Peyer's patch (tissue), 4 donors: ENCODE results near the gene OBP2B.
"Not testable (repeated sequence)": the region's sequence is repeated elsewhere in the genome, so short reads cannot be mapped to it uniquely, and the experiment has no call there.

Experiments used
- POLR2A ChIP-seq, 2 donors: fragments of 450-650 bp; IDR thresholded peaks; one replicate each; pipeline ENCODE4 v1.5.1; 2017; ENCODE audit warnings: antibody characterized with exemption in 2 of 2, mild to moderate bottlenecking in 2 of 2, moderate library complexity in 2 of 2
- TF ChIP-seq, protein P1 (sequence below), 6 experiments: fragments of 450-650 bp in 4 of 6; fragments of 200-600 bp in 2 of 6; sonication (generic) in 1 of 6; IDR thresholded peaks; one replicate each; pipeline ENCODE4 v1.5.1; 2017 to 2019; ENCODE audit warnings: antibody characterized with exemption in 6 of 6, mild to moderate bottlenecking in 3 of 6, moderate library complexity in 1 of 6

GRCh38 chr9:133214276-133214675 is 5.2 kb upstream of the OBP2B start:
- TF ChIP-seq, protein P1, sequence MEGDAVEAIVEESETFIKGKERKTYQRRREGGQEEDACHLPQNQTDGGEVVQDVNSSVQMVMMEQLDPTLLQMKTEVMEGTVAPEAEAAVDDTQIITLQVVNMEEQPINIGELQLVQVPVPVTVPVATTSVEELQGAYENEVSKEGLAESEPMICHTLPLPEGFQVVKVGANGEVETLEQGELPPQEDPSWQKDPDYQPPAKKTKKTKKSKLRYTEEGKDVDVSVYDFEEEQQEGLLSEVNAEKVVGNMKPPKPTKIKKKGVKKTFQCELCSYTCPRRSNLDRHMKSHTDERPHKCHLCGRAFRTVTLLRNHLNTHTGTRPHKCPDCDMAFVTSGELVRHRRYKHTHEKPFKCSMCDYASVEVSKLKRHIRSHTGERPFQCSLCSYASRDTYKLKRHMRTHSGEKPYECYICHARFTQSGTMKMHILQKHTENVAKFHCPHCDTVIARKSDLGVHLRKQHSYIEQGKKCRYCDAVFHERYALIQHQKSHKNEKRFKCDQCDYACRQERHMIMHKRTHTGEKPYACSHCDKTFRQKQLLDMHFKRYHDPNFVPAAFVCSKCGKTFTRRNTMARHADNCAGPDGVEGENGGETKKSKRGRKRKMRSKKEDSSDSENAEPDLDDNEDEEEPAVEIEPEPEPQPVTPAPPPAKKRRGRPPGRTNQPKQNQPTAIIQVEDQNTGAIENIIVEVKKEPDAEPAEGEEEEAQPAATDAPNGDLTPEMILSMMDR (IDR thresholded peaks at IDR 0.05) = not testable (repeated sequence)
- TF ChIP-seq POLR2A (IDR thresholded peaks at IDR 0.05) = not testable (repeated sequence)
